BE2C (cell line): ENCODE results near the gene ASB10. TPM values are rescaled to one million over a fixed set of nuclear protein-coding genes. Genes with fewer than 3 reads are reported as not detected.

ENCODE experiments used
- DNase-seq: peaks from one replicate; pipeline ENCODE4 v3.0.0-alpha.2; 2020
- H3K27me3 ChIP-seq: fragments of 250-450 bp; sonication (Bioruptor Pico); 2 replicates; pipeline ENCODE4 v1.5.1; 2020; ENCODE audit warnings: mild to moderate bottlenecking
- H3K36me3 ChIP-seq: fragments of 250-450 bp; sonication (Bioruptor Pico); 2 replicates; pipeline ENCODE4 v1.5.1; 2020; ENCODE audit warnings: mild to moderate bottlenecking
- H3K4me1 ChIP-seq: fragments of 250-450 bp; sonication (Bioruptor Pico); 2 replicates; pipeline ENCODE4 v1.5.1; 2020
- H3K4me3 ChIP-seq: 2 replicates; pipeline ENCODE4 v1.5.1; 2011; ENCODE audit warnings: low read depth, low read length
- H3K9me3 ChIP-seq: fragments of 250-450 bp; sonication (Bioruptor Pico); 2 replicates; pipeline ENCODE4 v1.5.1; 2020
- CTCF ChIP-seq: IDR thresholded peaks from 2 replicates; pipeline ENCODE4 v1.5.1; 2012; ENCODE audit warnings: mild to moderate bottlenecking, low read depth, low read length
- polyA plus RNA-seq: library from polyadenylated mRNA; unstranded; fragments of >200 nt; gene quantifications from one replicate; pipeline ENCODE4 v1.2.1, GENCODE V29; 2012; ENCODE audit warnings: low read depth, missing spikeins; ENCODE audit not compliant: insufficient read length, insufficient read depth

The ASB10 gene, protein sequence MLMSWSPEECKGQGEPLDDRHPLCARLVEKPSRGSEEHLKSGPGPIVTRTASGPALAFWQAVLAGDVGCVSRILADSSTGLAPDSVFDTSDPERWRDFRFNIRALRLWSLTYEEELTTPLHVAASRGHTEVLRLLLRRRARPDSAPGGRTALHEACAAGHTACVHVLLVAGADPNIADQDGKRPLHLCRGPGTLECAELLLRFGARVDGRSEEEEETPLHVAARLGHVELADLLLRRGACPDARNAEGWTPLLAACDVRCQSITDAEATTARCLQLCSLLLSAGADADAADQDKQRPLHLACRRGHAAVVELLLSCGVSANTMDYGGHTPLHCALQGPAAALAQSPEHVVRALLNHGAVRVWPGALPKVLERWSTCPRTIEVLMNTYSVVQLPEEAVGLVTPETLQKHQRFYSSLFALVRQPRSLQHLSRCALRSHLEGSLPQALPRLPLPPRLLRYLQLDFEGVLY
- polyA plus RNA-seq: not detected

DNA sequence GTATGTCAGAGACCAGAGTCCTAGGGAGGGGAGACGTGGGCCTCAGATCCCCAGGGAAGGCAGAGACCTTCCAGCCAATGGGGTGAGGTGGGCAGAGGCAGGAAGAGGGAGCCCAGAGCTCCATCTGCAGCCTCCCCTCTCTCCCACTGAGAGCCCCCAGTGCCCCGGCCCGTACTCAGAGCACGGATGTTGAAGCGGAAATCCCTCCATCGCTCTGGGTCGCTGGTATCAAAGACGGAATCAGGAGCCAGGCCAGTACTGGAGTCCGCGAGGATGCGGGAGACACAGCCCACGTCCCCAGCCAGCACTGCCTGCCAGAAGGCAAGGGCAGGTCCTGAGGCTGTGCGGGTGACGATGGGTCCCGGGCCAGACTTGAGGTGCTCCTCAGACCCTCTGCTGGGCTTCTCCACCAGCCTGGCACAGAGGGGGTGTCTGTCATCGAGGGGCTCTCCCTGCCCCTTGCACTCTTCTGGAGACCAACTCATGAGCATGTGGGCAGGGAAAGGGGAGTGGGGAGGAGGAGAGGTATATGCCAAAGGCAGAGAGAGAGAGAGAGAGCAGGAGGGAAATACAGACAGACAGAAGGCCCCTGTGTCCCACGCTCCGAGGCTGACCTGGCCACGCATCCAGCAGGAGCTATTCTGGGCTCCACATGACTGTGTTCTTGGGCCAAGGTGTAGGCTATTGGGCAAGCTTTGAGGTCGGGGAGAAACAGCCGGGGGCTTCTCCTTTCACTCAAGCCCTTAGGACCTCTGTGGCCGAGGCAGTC, at the start of gene ASB10:
Gene ASB10 (minus strand): TSS at position 611 of the 769 bp plus-strand sequence. CDS start 120 bp downstream, at position 491.
- H3K4me3 ChIP-seq: no peak within 1 kb of the TSS
- H3K9me3 ChIP-seq: no peaks in the 10 kb centered on the region
- no peak for DNase-seq
- TF ChIP-seq CTCF: no peak
- H3K4me1 ChIP-seq: no peaks in the 10 kb centered on the region
- no peaks in the 10 kb centered on the region for H3K36me3 ChIP-seq
- no peaks in the 10 kb centered on the region for H3K27me3 ChIP-seq

GRCh38 chr7:151236406-151236805, 49.4 kb upstream of the ASB10 start:
- Histone ChIP-seq H3K9me3 (no peaks in the 10 kb centered on the region), H3K4me3 (no peak overlapping the region), H3K36me3 (peaks cover 53% of the 10 kb centered on the region), H3K4me1 (peaks cover 6% of the 10 kb centered on the region), H3K27me3 (no peaks in the 10 kb centered on the region)
- no peak for DNase-seq
- no peak for TF ChIP-seq CTCF

- DNase-seq: no peak
- peaks cover 6% of the 10 kb centered on the region for H3K4me1 ChIP-seq
- no peaks in the 10 kb centered on the region for H3K9me3 ChIP-seq
- no peak overlapping the region for H3K4me3 ChIP-seq
- no peak for TF ChIP-seq CTCF
- no peaks in the 10 kb centered on the region for H3K27me3 ChIP-seq
- peaks cover 50% of the 10 kb centered on the region for H3K36me3 ChIP-seq
Measured at GRCh38 chr7:151235091-151235787, 48.2 kb upstream of the ASB10 start.

- Histone ChIP-seq H3K36me3 (peaks cover 50% of the 10 kb centered on the region), H3K4me1 (peaks cover 6% of the 10 kb centered on the region), H3K27me3 (no peaks in the 10 kb centered on the region), H3K4me3 (peak overlapping the region; percentile 98), H3K9me3 (no peaks in the 10 kb centered on the region)
- no peak for TF ChIP-seq CTCF
- no peak for DNase-seq
Measured at GRCh38 chr7:151233804-151234203, 46.8 kb upstream of the ASB10 start.

DNA sequence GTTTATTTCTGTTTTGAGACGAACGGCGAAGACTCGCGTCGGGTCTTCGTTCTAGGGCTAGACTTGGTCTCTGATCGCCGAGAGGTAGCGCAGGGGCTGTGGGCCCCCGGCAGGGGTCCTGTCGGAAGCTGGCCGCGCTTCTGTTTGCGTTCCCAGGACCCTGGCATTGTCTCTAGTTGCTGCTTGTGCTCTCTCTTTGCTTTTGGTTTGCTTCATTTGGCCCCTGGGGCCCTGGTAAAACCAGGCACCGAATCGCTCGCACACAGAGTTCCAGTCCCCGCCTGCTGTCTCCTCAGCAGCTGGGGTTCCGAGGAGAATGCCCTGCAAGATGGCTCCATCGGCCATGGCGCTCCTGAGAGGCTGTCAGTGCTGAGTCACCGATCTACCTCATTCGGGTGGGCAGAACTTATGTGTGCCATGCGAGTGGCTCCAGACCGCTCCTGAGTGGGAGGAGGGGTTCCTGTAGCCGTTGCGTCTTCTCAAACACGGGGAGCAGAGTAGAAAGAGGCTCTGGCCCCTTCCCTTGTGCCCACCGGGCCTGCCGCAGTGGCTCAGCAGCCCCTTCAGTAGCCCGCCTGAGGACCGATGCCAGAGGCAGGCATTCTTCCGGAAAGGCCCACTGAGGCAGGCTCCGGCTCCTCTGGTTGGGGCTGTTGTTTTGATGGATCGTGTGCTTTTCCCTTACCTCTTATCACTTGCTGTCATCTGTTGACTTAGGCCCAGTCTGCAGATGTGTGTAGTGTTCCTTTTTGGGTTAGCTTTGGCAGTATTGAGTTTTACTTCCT, 46.1 kb upstream of the ASB10 start:
- DNase-seq: peak; percentile 65
- peaks cover 46% of the 10 kb centered on the region for H3K36me3 ChIP-seq
- no peaks in the 10 kb centered on the region for H3K9me3 ChIP-seq
- H3K4me1 ChIP-seq: peaks cover 6% of the 10 kb centered on the region
- no peak for TF ChIP-seq CTCF
- H3K4me3 ChIP-seq: peak overlapping the region; percentile 98
- H3K27me3 ChIP-seq: no peaks in the 10 kb centered on the region
